Measurements from ENCODE around the gene GPR82. TPM values are rescaled to one million over a fixed set of nuclear protein-coding genes. Genes with fewer than 3 reads are reported as not detected.

GPR82 gene
- total and polyA plus RNA-seq, 4 donors = 0.24 to 1.1 (median 0.42) TPM

- DNase-seq = no peak
- H3K4me1 ChIP-seq (ENCODE audit: control insufficient read depth in 5 of 5, insufficient read depth in 5 of 5, low read length in 5 of 5) = no peaks in the 10 kb centered on the region
- H3K27ac ChIP-seq (ENCODE audit: low read depth in 1 of 2, low read length in 1 of 2) = no peak overlapping the region
- H3K9me3 ChIP-seq (ENCODE audit: control insufficient read depth in 4 of 4, insufficient read depth in 3 of 4, low read length in 3 of 4) = no peaks in the 10 kb centered on the region
- no peak overlapping the region for H3K4me3 ChIP-seq
- H3K9ac ChIP-seq (ENCODE audit: insufficient read depth in 1 of 2, low read length in 2 of 2) = no peak overlapping the region
- H3K27me3 ChIP-seq (ENCODE audit: control insufficient read depth in 3 of 3, insufficient read depth in 3 of 3, low read length in 2 of 3) = peaks cover 0 to 31% (median 20%) of the 10 kb centered on the region in 3 donors
- no peak for ATAC-seq (ENCODE audit: insufficient read depth, low FRiP score)
- no peaks in the 10 kb centered on the region for H3K36me3 ChIP-seq (ENCODE audit: control insufficient read depth in 4 of 4, insufficient read depth in 4 of 4, low read length in 4 of 4)
- TF ChIP-seq CTCF (IDR thresholded peaks at IDR 0.05; ENCODE audit: control extremely low read depth, extremely low read depth) = no peak
- 36 to 48% methylated on average over 3 of the region's 3 CpGs for WGBS, 2 donors
Measured at GRCh38 chrX:41761169-41761568, 37.2 kb downstream of the GPR82 start.

GRCh38 chrX:41761702-41762101 is 37.7 kb downstream of the GPR82 start:
- ATAC-seq (ENCODE audit: insufficient read depth, low FRiP score) (no peak), DNase-seq (no peak)
- no peak for TF ChIP-seq CTCF (IDR thresholded peaks at IDR 0.05; ENCODE audit: control extremely low read depth, extremely low read depth)
- H3K9me3 ChIP-seq (ENCODE audit: control insufficient read depth in 4 of 4, insufficient read depth in 3 of 4, low read length in 3 of 4) = no peaks in the 10 kb centered on the region
- peaks cover 0 to 32% (median 15%) of the 10 kb centered on the region in 3 donors for H3K27me3 ChIP-seq (ENCODE audit: control insufficient read depth in 3 of 3, insufficient read depth in 3 of 3, low read length in 2 of 3)
- no peak overlapping the region for H3K4me3 ChIP-seq
- H3K27ac ChIP-seq (ENCODE audit: low read depth in 1 of 2, low read length in 1 of 2) = no peak overlapping the region
- no peak overlapping the region for H3K9ac ChIP-seq (ENCODE audit: insufficient read depth in 1 of 2, low read length in 2 of 2)
- no peaks in the 10 kb centered on the region for H3K36me3 ChIP-seq (ENCODE audit: control insufficient read depth in 4 of 4, insufficient read depth in 4 of 4, low read length in 4 of 4)
- no peaks in the 10 kb centered on the region for H3K4me1 ChIP-seq (ENCODE audit: control insufficient read depth in 5 of 5, insufficient read depth in 5 of 5, low read length in 5 of 5)

- no peak overlapping the region for H3K4me3 ChIP-seq
- no peaks in the 10 kb centered on the region for H3K4me1 ChIP-seq (ENCODE audit: control insufficient read depth in 5 of 5, insufficient read depth in 5 of 5, low read length in 5 of 5)
- H3K9me3 ChIP-seq (ENCODE audit: control insufficient read depth in 4 of 4, insufficient read depth in 3 of 4, low read length in 3 of 4) = no peaks in the 10 kb centered on the region
- H3K27me3 ChIP-seq (ENCODE audit: control insufficient read depth in 3 of 3, insufficient read depth in 3 of 3, low read length in 2 of 3) = peaks cover 0 to 3% (median 0%) of the 10 kb centered on the region in 3 donors
- ATAC-seq (ENCODE audit: insufficient read depth, low FRiP score) (no peak), DNase-seq (peak in 1 of 3 donors; percentile 13)
- TF ChIP-seq CTCF (IDR thresholded peaks at IDR 0.05; ENCODE audit: control extremely low read depth, extremely low read depth) = no peak
- WGBS, 2 donors = 33 to 80% methylated on average over 1 of the region's 1 CpG
- no peak overlapping the region for H3K9ac ChIP-seq (ENCODE audit: insufficient read depth in 1 of 2, low read length in 2 of 2)
- H3K27ac ChIP-seq (ENCODE audit: low read depth in 1 of 2, low read length in 1 of 2) = no peak overlapping the region
- no peaks in the 10 kb centered on the region for H3K36me3 ChIP-seq (ENCODE audit: control insufficient read depth in 4 of 4, insufficient read depth in 4 of 4, low read length in 4 of 4)
Measured at GRCh38 chrX:41779030-41779564, 55.1 kb downstream of the GPR82 start.

Small RNA genes within 50 kb of the gene (small RNA-seq; reads per million reads assigned to genes)
- gene RN7SL144P (ENCODE audit: low replicate concordance) = not detected

Other genes with a start within 250 kb of the GPR82 start
- gene GPR34, start 35.2 kb upstream of the GPR82 start, total RNA-seq = 1 to 10 TPM; 6.0 to 9.8 TPM
- 1 to 10 TPM; 4.3 to 4.6 TPM for gene GPR34, start 35.2 kb upstream of the GPR82 start, polyA plus RNA-seq
- gene CASK, start 199.4 kb downstream of the GPR82 start, total RNA-seq = 10 to 100 TPM; 50.0 to 68.1 TPM
- 10 to 100 TPM in 1 of 2 donors, 1 to 10 TPM in 1; 8.2 to 11.2 TPM for gene CASK, start 199.4 kb downstream of the GPR82 start, polyA plus RNA-seq